ENCODE results near the gene PARP8.

Gene PARP8

DNA sequence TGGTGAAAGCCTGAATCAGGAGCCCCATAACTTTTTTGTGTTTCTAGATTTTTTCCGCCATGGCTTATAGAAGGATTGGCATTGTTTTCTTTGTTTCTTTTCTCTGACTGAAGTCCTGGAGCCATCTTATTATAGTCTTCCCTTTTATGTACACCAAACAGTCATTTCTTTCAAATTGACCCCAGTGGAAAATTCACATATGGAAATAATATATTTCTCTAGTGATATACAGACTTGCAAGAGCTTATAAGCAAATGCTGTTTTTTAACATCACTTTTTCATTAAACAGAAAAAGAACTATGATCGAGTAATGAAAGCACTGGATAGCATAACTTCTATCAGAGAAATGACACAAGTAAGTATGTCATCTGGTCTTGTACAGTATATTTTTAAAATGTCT lies 155.6 kb downstream of the PARP8 start:
- Mint-ChIP-seq H3K9me3 (no peaks in the 10 kb centered on the region), H3K4me3 (no peak overlapping the region), H3K27ac (no peak overlapping the region), H3K4me1 (ENCODE audit: low read depth in 2 of 2) (peaks cover 15 to 21% of the 10 kb centered on the region in 2 donors), H3K27me3 (no peaks in the 10 kb centered on the region), H3K36me3 (ENCODE audit: insufficient read depth) (peaks cover 94% of the 10 kb centered on the region)
- DNase-seq (no peak), ATAC-seq (replicated peaks) (no peak)

DNA sequence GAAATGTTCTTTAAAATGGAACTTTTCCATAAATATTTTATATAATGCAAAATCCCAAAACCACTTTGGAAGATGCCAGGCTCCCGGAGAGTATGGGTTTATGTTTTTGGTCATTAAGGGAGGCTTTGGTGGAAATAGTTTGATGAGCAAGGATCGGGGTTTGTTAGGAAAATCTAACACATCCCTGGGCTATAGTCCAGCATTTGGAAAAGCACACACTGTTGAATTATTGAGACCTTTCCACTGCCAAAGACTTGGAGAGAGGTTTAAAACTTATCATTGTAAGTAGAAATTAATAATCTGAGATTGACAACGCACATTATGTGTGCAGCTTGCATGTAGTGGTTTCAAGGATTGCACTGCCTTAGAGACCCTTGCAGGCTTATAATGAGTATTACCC lies 156.3 kb downstream of the PARP8 start:
- no peak for ATAC-seq (replicated peaks)

DNA sequence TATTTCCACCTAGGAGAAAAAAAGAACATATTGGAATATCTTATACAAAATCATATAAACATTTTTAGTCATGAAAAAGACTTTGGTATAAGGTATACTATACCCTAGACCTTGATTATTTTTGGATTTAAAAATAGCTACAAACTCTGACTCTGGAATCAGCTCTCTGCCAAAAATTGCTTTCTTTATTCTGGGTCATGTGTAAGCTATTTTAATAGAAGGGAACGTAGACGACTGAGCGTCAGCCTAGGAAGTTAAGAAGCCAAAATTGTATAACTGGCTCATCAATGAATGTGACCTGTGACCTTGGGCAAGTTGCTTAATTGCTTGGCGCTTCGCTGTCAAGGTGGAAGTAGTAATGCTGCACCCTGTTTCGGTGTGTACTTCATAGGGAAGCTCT lies 157.1 kb downstream of the PARP8 start:
- Mint-ChIP-seq H3K4me3 (no peak overlapping the region), H3K36me3 (ENCODE audit: insufficient read depth) (peaks cover 94% of the 10 kb centered on the region), H3K27ac (peak overlapping the region in 1 of 2 donors; percentile 0), H3K27me3 (no peaks in the 10 kb centered on the region), H3K9me3 (no peaks in the 10 kb centered on the region), H3K4me1 (ENCODE audit: low read depth in 2 of 2) (peaks cover 12 to 22% of the 10 kb centered on the region in 2 donors)
- no peak for DNase-seq
- ATAC-seq (replicated peaks), result no peak

More for the DNA sequence above, 156.3 kb downstream of the PARP8 start:
- no peak overlapping the region for H3K27ac Mint-ChIP-seq
- no peaks in the 10 kb centered on the region for H3K9me3 Mint-ChIP-seq
- no peak overlapping the region for H3K4me3 Mint-ChIP-seq
- no peak for DNase-seq
- H3K4me1 Mint-ChIP-seq (ENCODE audit: low read depth in 2 of 2), result peaks cover 13 to 21% of the 10 kb centered on the region in 2 donors
- H3K27me3 Mint-ChIP-seq, result no peaks in the 10 kb centered on the region
- peaks cover 94% of the 10 kb centered on the region for H3K36me3 Mint-ChIP-seq (ENCODE audit: insufficient read depth)

DNA sequence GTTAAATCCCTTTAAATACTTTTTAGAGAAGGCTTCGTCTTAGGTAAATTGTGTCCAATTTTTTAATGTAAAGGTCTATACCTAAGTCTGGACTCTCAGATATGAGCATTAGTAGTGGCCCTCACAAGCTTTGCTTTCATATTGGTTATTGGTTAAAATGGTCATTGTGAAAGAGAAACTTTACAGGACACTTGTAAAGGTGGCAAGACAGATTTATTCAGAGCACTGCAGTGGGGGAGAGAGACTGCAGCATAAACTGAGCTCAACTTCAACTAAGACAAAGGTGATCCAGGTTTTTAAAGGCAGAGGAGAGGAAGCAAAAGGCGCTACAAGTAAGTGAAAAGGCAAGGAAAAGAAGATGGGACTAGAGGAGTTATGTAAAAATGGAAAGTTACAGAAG lies 157.7 kb downstream of the PARP8 start:
- ATAC-seq (replicated peaks), result no peak
- no peaks in the 10 kb centered on the region for H3K9me3 Mint-ChIP-seq
- peaks cover 96% of the 10 kb centered on the region for H3K36me3 Mint-ChIP-seq (ENCODE audit: insufficient read depth)
- peaks cover 14 to 25% of the 10 kb centered on the region in 2 donors for H3K4me1 Mint-ChIP-seq (ENCODE audit: low read depth in 2 of 2)
- H3K4me3 Mint-ChIP-seq, result no peak overlapping the region
- H3K27ac Mint-ChIP-seq, result peak overlapping the region in 1 of 2 donors; percentile 0
- no peaks in the 10 kb centered on the region for H3K27me3 Mint-ChIP-seq
- no peak for DNase-seq

DNA sequence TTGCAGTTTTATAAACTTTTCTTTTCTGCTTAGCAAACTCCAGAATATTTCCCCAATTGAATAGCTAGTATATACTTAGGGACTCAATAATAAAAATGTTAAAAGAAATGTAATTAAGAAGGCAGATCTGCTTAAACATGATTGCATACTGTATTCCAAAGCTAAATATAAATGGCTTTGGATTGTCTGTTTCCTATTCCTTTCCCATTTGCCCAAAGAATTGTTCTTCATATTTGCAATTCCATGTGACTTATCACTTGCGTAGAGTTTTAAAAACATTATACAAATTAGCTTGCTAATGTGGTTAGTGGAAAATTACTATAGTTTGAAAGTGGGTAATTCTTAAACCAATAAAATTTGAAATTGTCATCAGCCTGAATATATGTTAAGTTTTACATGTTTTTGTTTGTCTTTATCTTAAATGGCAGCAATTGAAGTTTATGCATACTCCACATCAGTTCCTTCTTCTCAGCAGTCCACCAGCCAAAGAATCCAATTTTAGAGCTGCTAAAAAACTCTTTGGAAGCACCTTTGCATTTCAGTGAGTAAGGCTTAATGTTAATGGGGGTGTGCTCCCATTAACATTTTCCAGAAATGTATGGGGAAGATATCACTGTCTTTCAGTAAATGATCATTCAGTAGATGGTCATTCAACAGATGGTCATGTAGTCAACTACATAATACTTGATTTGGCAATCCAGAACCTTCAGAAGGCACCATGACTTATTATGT lies 161.2 kb downstream of the PARP8 start:
- Mint-ChIP-seq H3K27ac (no peak overlapping the region), H3K27me3 (no peaks in the 10 kb centered on the region), H3K36me3 (ENCODE audit: insufficient read depth) (peaks cover 96% of the 10 kb centered on the region), H3K4me3 (no peak overlapping the region), H3K4me1 (ENCODE audit: low read depth in 2 of 2) (peaks cover 8 to 16% of the 10 kb centered on the region in 2 donors), H3K9me3 (no peaks in the 10 kb centered on the region)
- DNase-seq (no peak), ATAC-seq (replicated peaks) (no peak)

DNA sequence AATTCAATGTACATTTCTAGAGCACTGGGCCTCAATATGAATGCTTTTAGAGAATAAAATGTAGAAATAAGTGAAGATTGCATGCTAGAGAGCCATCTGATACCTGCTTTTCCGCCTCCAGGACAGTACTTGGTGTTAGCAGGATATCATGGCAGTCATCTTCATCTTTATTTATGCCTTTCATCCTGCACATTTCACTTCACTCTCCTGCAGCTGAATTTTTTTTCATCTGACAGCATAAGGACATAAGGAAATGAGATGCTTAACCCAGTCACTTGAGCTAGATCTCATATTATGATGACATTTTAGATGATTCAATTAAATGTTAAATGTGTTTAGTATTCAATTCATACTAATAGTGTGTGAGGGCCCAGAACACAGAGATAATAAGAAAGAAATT lies 162.6 kb downstream of the PARP8 start:
- H3K27me3 Mint-ChIP-seq, result no peaks in the 10 kb centered on the region
- H3K4me1 Mint-ChIP-seq (ENCODE audit: low read depth in 2 of 2), result peaks cover 8 to 12% of the 10 kb centered on the region in 2 donors
- H3K9me3 Mint-ChIP-seq, result no peaks in the 10 kb centered on the region
- H3K4me3 Mint-ChIP-seq, result no peak overlapping the region
- peak overlapping the region in 1 of 2 donors; percentile 23 for H3K27ac Mint-ChIP-seq
- DNase-seq (no peak), ATAC-seq (replicated peaks) (no peak)
- peaks cover 97% of the 10 kb centered on the region for H3K36me3 Mint-ChIP-seq (ENCODE audit: insufficient read depth)

DNA sequence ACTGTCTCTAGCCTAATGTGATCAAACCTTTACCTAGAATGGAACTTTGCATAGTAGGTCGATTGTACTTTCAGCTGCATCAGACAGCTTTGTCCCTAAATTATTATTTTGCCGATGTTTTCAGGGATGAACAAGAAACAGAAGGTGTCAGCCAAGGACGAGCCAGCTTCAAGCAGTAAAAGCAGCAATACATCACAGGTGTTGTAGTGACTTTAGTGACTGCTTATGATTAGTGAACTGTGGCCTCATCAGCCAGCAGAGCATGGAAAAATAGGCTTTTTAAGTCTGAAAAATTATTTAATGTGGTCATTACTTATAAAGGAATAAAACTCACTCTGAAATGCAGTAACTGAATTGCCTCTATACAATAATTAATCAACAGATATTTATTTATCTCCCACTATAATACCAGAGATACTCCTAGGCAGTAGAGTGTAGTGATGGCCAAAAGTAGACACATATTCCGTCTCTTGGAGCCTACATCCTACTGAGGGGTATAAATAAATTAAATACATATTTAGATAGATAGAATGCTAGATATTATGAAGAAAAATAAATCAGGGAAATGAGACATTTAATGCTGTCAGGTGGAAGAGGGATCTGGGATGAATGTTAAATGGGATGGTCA lies 166.3 kb downstream of the PARP8 start:
- ATAC-seq (replicated peaks) (no peak), DNase-seq (no peak)
- Mint-ChIP-seq H3K4me1 (ENCODE audit: low read depth in 2 of 2) (peaks cover 2 to 7% of the 10 kb centered on the region in 2 donors), H3K36me3 (ENCODE audit: insufficient read depth) (peaks cover 97% of the 10 kb centered on the region), H3K9me3 (no peaks in the 10 kb centered on the region), H3K27me3 (no peaks in the 10 kb centered on the region), H3K27ac (peak overlapping the region in 1 of 2 donors; percentile 30), H3K4me3 (no peak overlapping the region)

DNA sequence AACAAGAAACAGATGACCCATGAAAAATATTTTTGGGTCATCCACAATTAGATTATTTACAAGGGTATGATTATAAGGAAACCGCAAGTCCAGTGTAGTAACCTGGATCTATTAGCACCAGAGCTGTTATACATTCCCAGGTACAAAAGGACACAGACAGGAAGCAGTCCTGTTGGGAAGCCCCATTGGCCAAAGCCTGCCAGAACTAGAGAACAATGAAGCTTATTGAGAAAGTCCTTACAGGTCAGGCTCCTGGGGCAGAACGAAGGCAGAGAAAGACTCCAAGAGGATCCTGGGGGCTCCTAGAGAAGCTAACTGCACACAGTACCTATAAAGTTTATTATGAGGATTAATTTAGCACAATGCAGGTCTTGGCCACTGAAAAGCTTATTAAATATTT lies 169.9 kb downstream of the PARP8 start:
- ATAC-seq (replicated peaks) (no peak), DNase-seq (no peak)
- peaks cover 88% of the 10 kb centered on the region for H3K36me3 Mint-ChIP-seq (ENCODE audit: insufficient read depth)
- no peaks in the 10 kb centered on the region for H3K27me3 Mint-ChIP-seq
- no peak overlapping the region for H3K4me3 Mint-ChIP-seq
- H3K27ac Mint-ChIP-seq, result peak overlapping the region; percentile 41 to 88
- H3K9me3 Mint-ChIP-seq, result no peaks in the 10 kb centered on the region
- peaks cover 0 to 17% of the 10 kb centered on the region in 2 donors for H3K4me1 Mint-ChIP-seq (ENCODE audit: low read depth in 2 of 2)

DNA sequence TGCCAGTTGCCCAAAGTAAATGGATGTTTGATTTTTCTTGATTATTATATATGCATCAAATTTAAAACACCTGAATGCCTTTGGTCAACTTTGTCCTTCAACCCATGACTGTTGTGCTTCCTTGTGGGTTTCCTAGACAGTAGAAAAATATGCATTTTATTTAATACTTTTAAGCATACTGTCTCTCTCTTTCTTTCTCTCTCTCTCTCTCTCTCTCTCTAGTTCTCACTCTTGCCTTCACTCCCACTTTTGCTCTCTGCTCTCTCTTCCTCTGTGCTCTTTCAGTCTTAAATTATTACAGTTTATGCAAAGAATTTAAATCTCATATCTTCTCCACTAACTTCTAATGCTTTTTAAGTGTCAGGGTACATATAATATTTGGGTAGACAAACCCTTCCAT lies 173.0 kb downstream of the PARP8 start:
- Mint-ChIP-seq H3K36me3 (ENCODE audit: insufficient read depth) (peaks cover 83% of the 10 kb centered on the region), H3K4me1 (ENCODE audit: low read depth in 2 of 2) (peaks cover 0 to 17% of the 10 kb centered on the region in 2 donors), H3K27me3 (no peaks in the 10 kb centered on the region), H3K9me3 (no peaks in the 10 kb centered on the region), H3K4me3 (no peak overlapping the region), H3K27ac (peak overlapping the region; percentile 5 to 77)
- ATAC-seq (replicated peaks), result no peak
- no peak for DNase-seq

DNA sequence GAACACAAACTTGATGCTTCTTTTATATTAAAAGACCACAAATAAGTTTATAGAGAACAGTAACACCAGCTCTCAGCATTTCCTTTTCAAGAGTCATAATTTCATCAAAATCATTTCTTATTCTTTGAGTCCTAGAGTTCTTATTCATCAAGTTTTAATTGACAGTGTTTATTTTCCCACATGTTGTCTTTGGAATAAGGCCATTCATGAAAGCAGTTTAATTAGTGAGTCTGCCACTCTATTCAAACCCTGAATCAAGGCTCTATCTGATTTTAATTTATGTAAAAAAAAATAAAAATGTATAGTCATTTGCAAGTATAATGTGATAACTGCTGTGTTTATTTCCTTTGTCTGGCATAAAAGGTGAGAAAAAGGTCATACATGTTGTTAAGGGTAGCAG lies 176.7 kb downstream of the PARP8 start:
- Mint-ChIP-seq H3K27ac (no peak overlapping the region), H3K4me1 (ENCODE audit: low read depth in 2 of 2) (peaks cover 0 to 16% of the 10 kb centered on the region in 2 donors), H3K9me3 (no peaks in the 10 kb centered on the region), H3K4me3 (no peak overlapping the region), H3K27me3 (no peaks in the 10 kb centered on the region), H3K36me3 (ENCODE audit: insufficient read depth) (peaks cover 66% of the 10 kb centered on the region)
- DNase-seq (no peak), ATAC-seq (replicated peaks) (no peak)

DNA sequence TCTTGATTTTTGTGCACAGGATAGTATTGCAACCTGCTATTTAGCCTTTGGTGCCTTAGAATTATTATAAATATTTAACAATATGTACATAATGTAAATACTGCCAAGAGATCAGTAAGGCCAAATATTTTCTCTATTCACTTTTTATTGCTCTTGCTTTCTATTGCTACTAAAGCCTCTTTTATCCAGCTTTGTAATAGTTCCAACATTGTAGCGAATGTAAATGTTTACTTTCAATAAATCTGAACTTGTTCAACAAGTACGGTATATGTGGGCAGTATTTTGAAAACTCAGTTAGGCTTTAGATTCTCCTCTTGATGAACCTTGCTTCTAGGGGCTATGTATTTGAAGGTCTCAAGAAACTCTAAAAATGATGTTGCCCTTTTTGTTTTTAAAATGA lies 179.8 kb downstream of the PARP8 start:
- no peaks in the 10 kb centered on the region for H3K27me3 Mint-ChIP-seq
- peaks cover 43% of the 10 kb centered on the region for H3K36me3 Mint-ChIP-seq (ENCODE audit: insufficient read depth)
- H3K4me3 Mint-ChIP-seq, result no peak overlapping the region
- DNase-seq (no peak), ATAC-seq (replicated peaks) (no peak)
- H3K27ac Mint-ChIP-seq, result no peak overlapping the region
- no peaks in the 10 kb centered on the region for H3K9me3 Mint-ChIP-seq
- H3K4me1 Mint-ChIP-seq (ENCODE audit: low read depth in 2 of 2), result no peaks in the 10 kb centered on the region

DNA sequence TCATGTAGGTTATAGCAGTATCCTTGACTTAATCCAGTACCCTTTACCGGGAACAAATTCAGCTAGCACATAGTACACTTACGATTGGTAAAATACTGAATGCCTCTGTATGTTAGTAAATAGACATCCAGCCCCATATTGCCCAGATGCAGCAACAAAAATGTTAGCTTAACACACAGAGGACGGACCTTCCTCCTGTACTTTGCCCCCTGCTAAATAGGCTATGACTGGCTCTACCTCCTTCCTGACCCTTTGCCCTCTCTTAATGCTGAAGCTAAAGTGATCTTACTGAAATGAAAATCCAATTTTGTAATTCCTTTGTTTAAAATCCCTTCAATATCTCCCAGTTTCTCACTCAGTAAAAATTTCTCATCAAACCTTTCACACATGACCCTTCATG lies 183.1 kb downstream of the PARP8 start:
- Mint-ChIP-seq H3K27me3 (no peaks in the 10 kb centered on the region), H3K27ac (no peak overlapping the region), H3K9me3 (no peaks in the 10 kb centered on the region), H3K4me1 (ENCODE audit: low read depth in 2 of 2) (peaks cover 3 to 11% of the 10 kb centered on the region in 2 donors), H3K4me3 (no peak overlapping the region), H3K36me3 (ENCODE audit: insufficient read depth) (peaks cover 17% of the 10 kb centered on the region)
- DNase-seq, result no peak
- ATAC-seq (replicated peaks), result no peak

DNA sequence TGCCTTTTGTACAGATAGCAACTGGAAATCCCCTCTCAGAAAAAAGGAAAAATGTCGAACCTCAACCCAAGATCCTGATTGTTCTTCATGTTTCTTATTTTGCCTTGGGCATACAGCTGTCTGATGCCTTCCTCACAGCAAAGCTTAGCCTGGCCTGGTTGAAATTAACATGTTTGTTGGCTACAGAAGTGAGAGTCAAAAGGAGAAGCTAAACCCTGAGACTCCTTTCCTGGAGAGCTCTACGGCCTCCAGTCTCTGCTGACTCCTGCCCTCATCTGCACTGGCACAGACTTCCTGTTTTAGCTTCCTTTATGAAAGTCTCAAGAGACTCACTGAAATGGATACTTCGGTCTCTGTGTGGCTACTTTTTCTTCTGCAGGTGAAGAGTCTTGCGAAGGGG lies 186.7 kb downstream of the PARP8 start:
- Mint-ChIP-seq H3K27ac (peak overlapping the region in 1 of 2 donors; percentile 39), H3K9me3 (no peaks in the 10 kb centered on the region)

DNA sequence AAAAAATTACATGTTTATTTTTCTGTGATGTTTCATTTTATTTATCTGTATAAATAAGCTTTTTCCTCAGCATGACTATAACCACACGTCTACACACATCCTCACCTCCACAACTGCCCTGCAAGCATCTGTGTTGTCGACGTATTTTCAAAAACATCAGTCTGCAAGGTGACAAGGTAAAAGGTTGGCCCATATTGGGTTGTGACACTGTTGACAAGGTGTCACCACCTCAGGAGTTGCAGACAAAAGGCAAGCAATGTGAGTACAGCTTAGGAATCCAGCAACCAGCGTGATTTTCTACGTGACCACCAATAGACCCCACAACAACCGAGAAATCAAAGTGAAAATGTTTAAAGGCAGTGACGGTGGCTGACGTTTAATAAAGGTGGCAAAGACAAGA lies 187.6 kb downstream of the PARP8 start:
- DNase-seq (no peak), ATAC-seq (replicated peaks) (no peak)
- Mint-ChIP-seq H3K27ac (no peak overlapping the region), H3K4me1 (ENCODE audit: low read depth in 2 of 2) (peaks cover 3 to 18% of the 10 kb centered on the region in 2 donors), H3K27me3 (no peaks in the 10 kb centered on the region), H3K36me3 (ENCODE audit: insufficient read depth) (peaks cover 3% of the 10 kb centered on the region), H3K4me3 (no peak overlapping the region), H3K9me3 (no peaks in the 10 kb centered on the region)

More for the DNA sequence above, 186.7 kb downstream of the PARP8 start:
- Mint-ChIP-seq H3K4me3 (no peak overlapping the region), H3K4me1 (ENCODE audit: low read depth in 2 of 2) (peaks cover 3 to 18% of the 10 kb centered on the region in 2 donors), H3K27me3 (no peaks in the 10 kb centered on the region), H3K36me3 (ENCODE audit: insufficient read depth) (peaks cover 3% of the 10 kb centered on the region)
- DNase-seq (no peak), ATAC-seq (replicated peaks) (peak; percentile 62)
